ENCODE measurements around the gene SLC36A3. TPM values are rescaled to one million over a fixed set of nuclear protein-coding genes. Genes with fewer than 3 reads are reported as not detected.
"Not testable (repeated sequence)": the region's sequence is repeated elsewhere in the genome, so short reads cannot be mapped to it uniquely, and the experiment has no call there.

Gene SLC36A3
- total RNA-seq, 2 experiments from 2014 or later: not detected

GRCh38 chr5:151245680-151246219, 57.8 kb downstream of the SLC36A3 start:
- ChIA-PET POLR2A (no interaction called here), CTCF (interaction anchor here (0.7 kb wide), 1 partner anchor 680 kb away, joined by 4 read pairs; no protein-coding TSS in a partner anchor)

GRCh38 chr5:151244206-151244605, 59.4 kb downstream of the SLC36A3 start:
- CTCF ChIA-PET: no interaction called here

GRCh38 chr5:151243564-151243963, 60.0 kb downstream of the SLC36A3 start:
- ChIA-PET CTCF (no interaction called here), POLR2A (no interaction called here)

More at GRCh38 chr5:151244206-151244605, 59.4 kb downstream of the SLC36A3 start:
- POLR2A ChIA-PET: no interaction called here

DNA sequence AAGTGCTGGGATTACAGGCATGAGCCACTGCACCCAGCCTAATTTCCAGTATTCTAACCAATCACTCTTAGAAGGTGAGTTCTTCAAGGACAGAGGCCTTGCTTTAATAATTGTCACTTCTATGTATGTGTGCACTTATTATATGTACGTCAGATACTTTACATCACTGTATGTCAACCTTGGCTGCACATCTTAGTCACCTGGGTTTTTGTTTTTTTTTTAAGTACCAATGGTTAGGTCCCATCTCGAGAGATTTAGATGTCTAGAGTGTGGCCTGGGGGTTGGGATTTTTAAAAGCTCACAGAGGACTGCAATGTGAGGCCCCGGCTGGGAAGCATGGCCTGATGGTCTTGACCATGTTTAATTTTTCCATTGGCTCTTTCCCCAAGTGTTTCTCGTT, 60.4 kb downstream of the SLC36A3 start:
- POLR2A ChIA-PET: interaction anchor here (1.4 kb wide), 1 partner anchor 10 kb away, joined by 5 read pairs; the partner anchor contains the start of gene GM2A
- CTCF ChIA-PET: no interaction called here

DNA sequence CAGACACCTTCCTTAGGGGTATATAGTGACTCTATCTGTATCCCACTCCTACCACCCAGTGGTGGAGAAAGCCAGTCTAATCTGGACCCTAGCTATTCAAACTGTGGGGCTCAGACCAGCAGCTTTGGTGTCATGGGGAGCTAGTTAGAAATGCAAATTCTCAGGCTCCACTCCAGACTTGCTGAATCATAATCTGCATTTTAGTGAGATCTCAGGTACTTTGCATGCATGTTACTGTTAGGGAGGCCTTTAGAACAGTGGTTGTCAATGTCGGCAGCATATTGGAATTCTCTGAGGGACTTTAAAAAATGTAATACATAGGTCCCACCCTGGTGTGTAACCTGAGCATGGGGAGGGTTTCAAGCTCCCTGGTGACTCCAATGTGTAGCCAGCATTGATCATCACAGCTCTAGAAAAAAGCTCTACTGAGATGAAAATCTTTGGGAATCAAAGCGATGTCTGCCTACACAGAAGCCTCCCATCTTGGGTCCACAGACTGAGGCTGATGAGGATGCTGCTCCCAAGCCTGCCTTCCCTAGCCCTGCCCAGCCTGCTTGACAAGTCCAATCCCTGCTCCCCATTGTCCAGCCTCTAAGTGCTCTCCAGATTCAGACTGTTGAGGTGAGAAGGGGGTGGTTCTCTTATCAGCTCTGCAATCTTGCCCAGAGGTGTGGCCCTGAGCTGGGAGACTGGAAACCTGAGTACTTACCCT, 62.5 kb downstream of the SLC36A3 start:
- POLR2A ChIA-PET: no interaction called here
- CTCF ChIA-PET: interaction anchor here (0.6 to 2.7 kb wide), 5 partner anchors 12 to 190 kb away, joined by 3 to 6 read pairs (median 4); partner anchors contain the start of gene GM2A

GRCh38 chr5:151240268-151240835, 63.2 kb downstream of the SLC36A3 start:
- POLR2A ChIA-PET: not testable (repeated sequence)
- CTCF ChIA-PET: interaction anchor here (0.9 to 2.7 kb wide), 4 partner anchors 27 to 114 kb away, joined by 4 to 6 read pairs (median 5); no protein-coding TSS in a partner anchor

GRCh38 chr5:151239237-151239861, 64.2 kb downstream of the SLC36A3 start:
- ChIA-PET CTCF (interaction anchor here (0.7 to 5.6 kb wide), 17 partner anchors 9 to 124 kb away, joined by 3 to 43 read pairs (median 5); partner anchors contain the start of genes CCDC69 and GM2A), POLR2A (interaction anchor here (1.2 kb wide), 2 partner anchors 15 to 17 kb away, joined by 4 to 5 read pairs; partner anchors contain the start of gene CCDC69)

DNA sequence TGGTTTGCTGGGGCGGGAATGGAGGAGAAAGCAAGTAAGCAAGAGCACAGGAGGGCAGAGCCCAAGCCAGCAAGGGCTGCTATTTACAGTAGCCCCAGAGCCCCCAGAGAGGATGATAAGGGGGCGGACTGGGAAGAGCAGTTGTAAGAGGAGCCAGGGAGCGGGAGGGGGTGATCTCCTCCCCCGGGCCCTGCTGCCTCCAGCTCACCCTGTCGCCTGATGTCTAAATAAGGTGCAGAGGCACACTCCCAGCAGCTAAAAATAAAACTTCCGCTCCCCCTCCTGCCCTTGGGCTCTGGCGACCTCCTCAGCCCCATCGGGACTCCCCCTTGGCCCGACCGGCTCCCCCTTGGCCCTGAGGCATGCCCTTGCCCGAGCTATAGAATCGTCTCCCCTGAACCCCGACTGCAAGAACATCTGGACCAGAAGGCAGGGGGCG, 65.2 kb downstream of the SLC36A3 start:
- ChIA-PET CTCF (interaction anchor here (0.7 to 5.6 kb wide), 17 partner anchors 8 to 123 kb away, joined by 3 to 43 read pairs (median 5); partner anchors contain the start of genes CCDC69 and GM2A), POLR2A (interaction anchor here (0.6 to 1.2 kb wide), 3 partner anchors 12 to 16 kb away, joined by 4 to 5 read pairs (median 4); partner anchors contain the start of gene CCDC69)

- POLR2A ChIA-PET: interaction anchor here (0.6 kb wide), 1 partner anchor 13 kb away, joined by 4 read pairs; no protein-coding TSS in a partner anchor
- CTCF ChIA-PET: interaction anchor here (1.0 to 5.6 kb wide), 9 partner anchors 8 to 122 kb away, joined by 3 to 43 read pairs (median 7); partner anchors contain the start of gene CCDC69
Measured at GRCh38 chr5:151237685-151238084, 65.9 kb downstream of the SLC36A3 start.

DNA sequence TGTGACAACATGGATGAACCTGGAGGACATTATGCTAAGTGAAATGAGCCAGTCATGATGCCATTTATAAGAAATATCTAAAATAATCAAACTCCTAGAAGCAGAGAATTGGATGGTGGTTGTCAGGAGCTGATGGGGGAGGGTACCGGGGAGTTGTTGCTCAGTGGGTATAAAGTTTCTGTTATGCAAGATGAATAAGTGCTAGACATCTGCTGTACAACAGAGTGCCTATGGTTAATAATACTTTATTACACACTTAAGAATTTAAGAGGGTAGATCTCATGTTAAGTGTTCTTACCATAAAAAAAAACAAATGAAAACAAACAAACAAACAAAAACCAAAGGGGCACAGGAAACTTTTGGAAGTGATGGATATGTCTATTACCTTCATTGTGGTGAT, 66.7 kb downstream of the SLC36A3 start:
- ChIA-PET CTCF (interaction anchor here (0.7 to 5.6 kb wide), 3 partner anchors 13 to 479 kb away, joined by 3 to 43 read pairs (median 14); partner anchors contain the start of gene CCDC69), POLR2A (no interaction called here)

DNA sequence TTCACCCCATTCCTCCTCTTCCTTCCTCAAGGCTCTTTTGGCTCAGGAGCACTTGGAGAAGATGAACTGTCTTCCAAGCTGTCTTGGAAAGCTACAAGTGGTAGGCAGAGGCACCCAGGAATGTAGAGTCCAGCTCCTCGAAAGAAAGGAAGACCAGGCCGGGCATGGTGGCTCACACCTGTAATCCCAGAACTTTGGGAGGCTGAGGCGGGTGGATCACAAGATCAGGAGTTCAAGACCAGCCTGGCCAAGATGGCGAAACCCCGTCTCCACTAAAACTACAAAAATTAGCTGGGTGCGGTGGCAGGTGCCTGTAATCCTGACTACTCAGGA, 68.4 kb downstream of the SLC36A3 start:
- ChIA-PET CTCF (interaction anchor here (0.9 to 5.6 kb wide), 4 partner anchors 12 to 109 kb away, joined by 4 to 43 read pairs (median 4); partner anchors contain the start of gene CCDC69), POLR2A (interaction anchor here (0.7 to 1.4 kb wide), 2 partner anchors 11 to 17 kb away, joined by 4 to 8 read pairs; partner anchors contain the start of gene CCDC69)

DNA sequence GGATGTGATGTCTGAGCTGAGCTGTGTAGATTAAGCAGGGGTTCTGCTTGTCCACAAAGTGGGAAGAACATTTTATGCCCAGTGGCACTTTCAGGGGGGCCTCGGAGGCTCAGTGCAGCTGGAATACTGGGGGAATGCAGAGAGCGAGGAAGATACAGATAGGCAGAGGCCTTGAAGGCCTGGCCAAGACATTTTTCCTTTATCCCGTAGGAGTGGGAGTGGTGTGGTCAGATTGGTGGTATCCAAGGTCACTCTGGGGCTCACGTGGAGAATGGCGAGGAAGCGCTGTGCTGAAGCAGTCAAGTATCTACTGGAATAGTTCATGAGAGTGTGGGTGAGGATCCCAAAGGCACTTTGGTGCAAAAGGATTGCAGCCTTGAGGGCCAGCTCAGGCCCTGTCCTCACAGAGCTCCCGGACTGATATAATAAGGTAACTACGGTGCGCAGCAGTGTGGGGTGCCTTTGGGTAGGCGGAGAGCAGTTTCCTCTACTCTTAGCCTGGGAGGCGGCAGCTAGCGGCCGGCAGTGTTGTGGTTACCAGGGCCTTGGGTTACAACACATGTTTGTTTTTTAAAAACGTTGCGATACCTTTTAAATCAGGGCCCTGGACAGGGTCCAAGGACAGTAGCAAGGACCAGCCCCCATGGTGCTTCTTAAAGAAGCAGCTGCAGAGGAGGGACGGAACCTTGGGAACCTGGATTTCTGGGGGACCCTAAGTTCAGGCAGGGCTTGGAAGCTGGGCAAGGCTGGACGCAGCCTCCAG, 68.9 kb downstream of the SLC36A3 start:
- ChIA-PET POLR2A (interaction anchor here (1.4 kb wide), 1 partner anchor 10 kb away, joined by 8 read pairs; the partner anchor contains the start of gene CCDC69), CTCF (interaction anchor here (0.9 to 5.6 kb wide), 5 partner anchors 11 to 108 kb away, joined by 3 to 43 read pairs (median 4); partner anchors contain the start of gene CCDC69)

DNA sequence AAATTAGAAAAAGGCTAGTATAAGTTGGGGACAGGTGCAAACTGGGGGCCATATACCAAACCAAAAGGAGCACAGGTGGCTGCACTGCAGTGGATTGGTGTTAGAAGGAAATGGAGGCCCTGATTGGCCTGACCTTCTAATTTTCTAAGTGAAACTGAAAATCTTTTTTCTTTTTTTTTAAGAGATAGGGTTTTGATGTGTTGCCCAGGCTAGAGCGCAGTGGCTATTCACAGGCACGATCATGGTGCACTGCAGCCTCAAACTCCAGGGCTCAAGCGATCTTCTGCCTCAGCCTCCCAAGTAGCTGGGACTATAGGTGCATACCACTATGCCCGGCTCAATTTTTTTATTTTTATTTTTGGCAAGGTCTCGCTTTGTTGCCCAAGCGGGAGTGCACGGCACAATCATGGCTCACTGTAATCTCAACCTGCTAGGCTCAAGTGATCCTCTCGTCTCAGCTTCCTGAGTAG, 69.9 kb downstream of the SLC36A3 start:
- ChIA-PET POLR2A (interaction anchor here (1.4 kb wide), 1 partner anchor 9 kb away, joined by 8 read pairs; the partner anchor contains the start of gene CCDC69), CTCF (interaction anchor here (1.9 kb wide), 1 partner anchor 22 kb away, joined by 5 read pairs; no protein-coding TSS in a partner anchor)

DNA sequence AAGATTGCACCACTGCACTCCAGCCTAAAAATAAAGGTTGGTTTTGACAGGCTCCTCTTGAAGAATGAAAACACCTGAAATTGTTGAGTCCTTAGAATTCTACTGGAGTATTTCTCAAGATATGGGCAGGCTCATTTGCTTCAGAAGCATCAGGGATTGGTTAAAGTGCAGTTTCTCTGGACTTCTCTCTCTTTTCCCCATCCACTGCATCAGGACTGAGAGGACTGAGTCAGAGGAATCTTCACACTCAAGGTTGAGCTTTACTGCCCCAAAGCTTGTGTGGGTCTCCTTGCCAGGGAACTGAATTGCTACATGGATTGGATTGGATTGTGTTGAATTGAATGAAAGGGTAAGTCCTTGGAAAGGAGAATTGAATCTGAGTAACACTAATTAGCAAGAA, 72.2 kb downstream of the SLC36A3 start:
- ChIA-PET CTCF (interaction anchor here (0.7 kb wide), 1 partner anchor 115 kb away, joined by 3 read pairs; no protein-coding TSS in a partner anchor), POLR2A (no interaction called here)

- ChIA-PET CTCF (interaction anchor here (0.7 to 1.9 kb wide), 4 partner anchors 8 to 114 kb away, joined by 3 to 9 read pairs (median 4); no protein-coding TSS in a partner anchor), POLR2A (no interaction called here)
Measured at GRCh38 chr5:151230048-151230680, 73.4 kb downstream of the SLC36A3 start.

GRCh38 chr5:151228986-151229385, 74.6 kb downstream of the SLC36A3 start:
- ChIA-PET CTCF (interaction anchor here (1.1 to 1.9 kb wide), 3 partner anchors 9 to 64 kb away, joined by 3 to 9 read pairs (median 4); no protein-coding TSS in a partner anchor), POLR2A (no interaction called here)

DNA sequence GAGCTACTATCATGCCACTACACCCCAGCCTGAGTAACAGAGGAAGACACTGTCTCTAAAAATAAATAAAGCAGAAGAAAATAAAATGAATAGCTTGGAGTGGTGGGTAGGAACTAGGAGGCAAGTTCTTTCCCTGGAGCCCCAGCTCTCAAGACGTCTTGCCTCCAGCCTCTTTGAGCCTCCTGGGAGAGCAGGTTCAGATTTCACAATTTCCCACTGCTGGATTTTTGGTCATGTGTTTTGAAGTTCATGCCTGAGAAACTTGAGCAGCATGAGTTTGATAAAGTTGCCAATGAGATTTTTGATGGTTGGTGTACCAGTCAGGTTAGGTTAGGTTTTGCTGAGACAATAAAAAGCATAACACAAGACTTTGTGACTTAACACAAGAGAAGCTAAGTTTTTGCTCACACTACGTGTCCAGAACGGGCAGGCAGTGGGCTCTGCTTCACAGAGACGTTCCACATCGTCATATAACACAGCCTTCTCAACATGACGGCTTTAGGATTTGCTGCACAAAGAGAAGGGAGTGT, 75.6 kb downstream of the SLC36A3 start:
- POLR2A ChIA-PET: no interaction called here
- CTCF ChIA-PET: interaction anchor here (1.0 to 1.2 kb wide), 2 partner anchors 13 to 63 kb away, joined by 4 to 5 read pairs; no protein-coding TSS in a partner anchor
